Body of pancreas (tissue), 4 donors: ENCODE data around the gene ANO4. TPM values are rescaled to one million over a fixed set of nuclear protein-coding genes. Genes with fewer than 3 reads are reported as not detected.
A peak's percentile ranks its signal among the peaks of the same experiment; 100 is the strongest.

Source experiments
- ATAC-seq: fragments of 150-250 bp; one replicate; pipeline ENCODE4 v1.9.1; 2016
- DNase-seq, 4 donors: peaks; one replicate each; pipeline ENCODE4 v3.0.0-alpha.2; 2019
- H3K27ac ChIP-seq, 4 donors: fragments of 200-600 bp; sonication (generic); 1 replicate in 3 of 4; 2 replicates in 1 of 4; pipeline versions ENCODE4 v1.5.1 to v1.6.1; 2016 to 2019; ENCODE audit warnings: mild to moderate bottlenecking in 1 of 4, mixed read lengths in 1 of 4, moderate library complexity in 1 of 4
- H3K27me3 ChIP-seq, 2 donors: fragments of 200-600 bp; sonication (generic); one replicate each; pipeline ENCODE4 v1.6.0; 2016; ENCODE audit warnings: mild to moderate bottlenecking in 1 of 2
- H3K36me3 ChIP-seq, 2 donors: fragments of 200-600 bp; sonication (generic); replicated peaks in 1 of 2; 2 replicates each; pipeline ENCODE4 v1.5.1; 2016; ENCODE audit warnings: low read depth in 2 of 2; ENCODE audit not compliant: insufficient read depth in 1 of 2
- H3K4me1 ChIP-seq: fragments of 200-600 bp; sonication (generic); one replicate; pipeline ENCODE4 v1.6.0; 2016
- H3K4me3 ChIP-seq, 2 donors: fragments of 200-600 bp; sonication (generic); 1 replicate in 1 of 2; 2 replicates in 1 of 2; pipeline ENCODE4 v1.5.1; 2016 to 2019
- H3K9me3 ChIP-seq, 3 donors: fragments of 200-600 bp; sonication (generic); 1 replicate in 2 of 3; 2 replicates in 1 of 3; pipeline ENCODE4 v1.5.1; 2016
- POLR2A ChIP-seq, 3 donors: fragments of 450-650 bp; IDR thresholded peaks; one replicate each; pipeline ENCODE4 v1.6.1; 2016; ENCODE audit warnings: antibody characterized with exemption in 3 of 3, mild to moderate bottlenecking in 2 of 3
- WGBS, 2 donors: methylation state at CpG; one replicate each; pipeline ENCODE4 v1.1.5; 2017; 5-methylcytosine and 5-hydroxymethylcytosine counted together
- intact Hi-C: fragments of 100-400 bp; cut with DNase I; formaldehyde crosslinking; loops from one replicate; pipeline ENCODE4 v1.15.1; 2023
- total RNA-seq, 2 donors: library from RNA; depleted of rRNA; stranded (reverse); fragments of >200 nt; gene quantifications; one replicate each; pipeline ENCODE4 v1.1.0, GENCODE V29; 2016
- TF ChIP-seq, protein P1 (sequence below), 7 experiments: fragments of 450-650 bp in 4 of 7; fragments of 200-600 bp in 3 of 7; sonication (generic) in 3 of 7; IDR thresholded peaks; one replicate each; pipeline ENCODE4 v1.5.1; 2016 to 2019; ENCODE audit warnings: antibody characterized with exemption in 7 of 7

ANO4 gene
- total RNA-seq, 2 donors from 2014 or later, result 1.6 TPM; not detected in 1

DNA sequence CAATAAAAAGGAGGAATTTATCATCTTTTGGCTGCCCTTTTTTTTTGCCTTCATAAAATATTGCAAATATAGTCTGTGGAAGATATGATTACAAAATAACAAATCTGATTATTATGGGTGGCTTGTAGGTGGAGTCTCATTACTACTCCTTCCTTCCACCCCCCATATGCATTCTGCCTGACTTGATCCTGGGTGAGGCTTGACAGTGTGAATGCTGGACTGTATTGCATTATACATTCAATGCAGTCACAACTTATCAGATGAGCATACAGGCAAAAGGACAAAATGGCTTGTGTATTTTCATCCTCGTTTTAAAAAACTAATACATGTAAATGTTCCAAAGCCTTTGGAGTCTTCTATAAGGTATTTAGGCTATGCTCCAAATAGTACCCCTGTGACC is 186.3 kb downstream of the ANO4 start:
- 32 to 55% methylated on average over 1 of the region's 1 CpG for WGBS, 2 donors
- no peaks in the 10 kb centered on the region for H3K4me1 ChIP-seq
- TF ChIP-seq, protein P1, sequence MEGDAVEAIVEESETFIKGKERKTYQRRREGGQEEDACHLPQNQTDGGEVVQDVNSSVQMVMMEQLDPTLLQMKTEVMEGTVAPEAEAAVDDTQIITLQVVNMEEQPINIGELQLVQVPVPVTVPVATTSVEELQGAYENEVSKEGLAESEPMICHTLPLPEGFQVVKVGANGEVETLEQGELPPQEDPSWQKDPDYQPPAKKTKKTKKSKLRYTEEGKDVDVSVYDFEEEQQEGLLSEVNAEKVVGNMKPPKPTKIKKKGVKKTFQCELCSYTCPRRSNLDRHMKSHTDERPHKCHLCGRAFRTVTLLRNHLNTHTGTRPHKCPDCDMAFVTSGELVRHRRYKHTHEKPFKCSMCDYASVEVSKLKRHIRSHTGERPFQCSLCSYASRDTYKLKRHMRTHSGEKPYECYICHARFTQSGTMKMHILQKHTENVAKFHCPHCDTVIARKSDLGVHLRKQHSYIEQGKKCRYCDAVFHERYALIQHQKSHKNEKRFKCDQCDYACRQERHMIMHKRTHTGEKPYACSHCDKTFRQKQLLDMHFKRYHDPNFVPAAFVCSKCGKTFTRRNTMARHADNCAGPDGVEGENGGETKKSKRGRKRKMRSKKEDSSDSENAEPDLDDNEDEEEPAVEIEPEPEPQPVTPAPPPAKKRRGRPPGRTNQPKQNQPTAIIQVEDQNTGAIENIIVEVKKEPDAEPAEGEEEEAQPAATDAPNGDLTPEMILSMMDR (IDR thresholded peaks at IDR 0.05), result no peak
- no peak for TF ChIP-seq POLR2A (IDR thresholded peaks at IDR 0.05)
- H3K9me3 ChIP-seq, result no peaks in the 10 kb centered on the region
- no peak for ATAC-seq
- H3K27ac ChIP-seq, result no peak overlapping the region
- H3K27me3 ChIP-seq, result no peaks in the 10 kb centered on the region
- H3K36me3 ChIP-seq, result no peaks in the 10 kb centered on the region
- intact Hi-C loops, result no loop called here
- DNase-seq, result no peak
- no peak overlapping the region for H3K4me3 ChIP-seq

DNA sequence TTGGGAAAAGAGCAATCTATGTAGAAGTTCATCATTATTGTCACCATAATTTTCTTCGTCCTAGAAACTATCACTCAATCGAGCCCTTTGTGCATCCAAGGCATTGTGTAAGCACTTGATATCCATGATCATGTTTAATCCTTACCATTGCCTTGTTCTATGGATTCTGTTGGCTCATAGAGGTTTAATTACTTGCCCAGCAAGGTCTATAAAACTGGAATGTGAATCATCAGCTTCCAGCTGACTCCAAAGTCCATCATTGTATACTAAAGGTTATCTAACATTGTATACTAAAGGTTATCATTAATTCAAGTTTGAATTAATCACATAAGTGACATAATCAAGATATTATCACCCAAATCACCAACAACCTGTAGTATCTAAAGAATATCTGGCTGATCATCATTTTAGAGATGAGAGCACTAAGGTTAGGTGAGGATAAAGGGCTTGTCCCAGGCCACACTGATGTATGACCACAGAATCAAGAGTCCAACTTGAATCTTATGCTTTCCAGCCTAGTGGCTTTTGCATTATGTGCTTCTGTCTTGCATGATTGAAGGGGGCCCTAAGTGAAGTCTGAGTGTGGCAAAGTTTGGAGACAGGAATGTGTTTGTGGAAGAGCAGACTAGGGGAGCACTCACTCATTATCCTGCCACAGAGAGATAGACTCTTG is 188.1 kb downstream of the ANO4 start:
- ATAC-seq, result no peak
- intact Hi-C loops, result no loop called here
- DNase-seq, result no peak
- Histone ChIP-seq H3K4me1 (no peaks in the 10 kb centered on the region), H3K27ac (no peak overlapping the region), H3K4me3 (no peak overlapping the region), H3K27me3 (no peaks in the 10 kb centered on the region), H3K36me3 (no peaks in the 10 kb centered on the region), H3K9me3 (no peaks in the 10 kb centered on the region)
- no peak for TF ChIP-seq POLR2A (IDR thresholded peaks at IDR 0.05)
- TF ChIP-seq, protein P1 (IDR thresholded peaks at IDR 0.05), result no peak
- 78 to 86% methylated on average over 2 of the region's 2 CpGs for WGBS, 2 donors

DNA sequence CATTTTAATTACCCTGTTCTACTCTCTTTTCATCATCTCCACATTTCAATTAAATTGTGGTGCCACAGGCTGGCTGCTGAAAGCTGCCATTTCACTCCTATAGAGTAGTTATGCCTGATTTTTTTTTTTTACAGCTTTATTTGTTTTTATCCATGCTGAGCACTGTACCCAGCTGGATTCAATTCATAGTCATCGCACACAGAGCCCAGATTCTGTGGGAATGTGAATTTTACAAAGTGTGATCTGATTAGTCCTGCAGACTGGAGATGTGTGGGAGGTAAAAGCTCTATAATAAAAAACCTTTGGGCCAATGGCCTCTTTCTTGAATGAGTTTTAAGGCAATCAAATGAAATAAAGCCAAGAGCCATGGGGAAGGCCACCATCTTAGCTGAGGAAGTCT is 190.2 kb downstream of the ANO4 start:
- Histone ChIP-seq H3K27me3 (no peaks in the 10 kb centered on the region), H3K27ac (no peak overlapping the region), H3K4me1 (peaks cover 7% of the 10 kb centered on the region), H3K9me3 (no peaks in the 10 kb centered on the region), H3K4me3 (no peak overlapping the region), H3K36me3 (no peaks in the 10 kb centered on the region)
- no peak for DNase-seq
- intact Hi-C loops, result no loop called here
- no peak for ATAC-seq
- no peak for TF ChIP-seq POLR2A (IDR thresholded peaks at IDR 0.05)
- TF ChIP-seq, protein P1 (IDR thresholded peaks at IDR 0.05), result no peak
- WGBS, 2 donors, result 76 to 82% methylated on average over 1 of the region's 1 CpG

DNA sequence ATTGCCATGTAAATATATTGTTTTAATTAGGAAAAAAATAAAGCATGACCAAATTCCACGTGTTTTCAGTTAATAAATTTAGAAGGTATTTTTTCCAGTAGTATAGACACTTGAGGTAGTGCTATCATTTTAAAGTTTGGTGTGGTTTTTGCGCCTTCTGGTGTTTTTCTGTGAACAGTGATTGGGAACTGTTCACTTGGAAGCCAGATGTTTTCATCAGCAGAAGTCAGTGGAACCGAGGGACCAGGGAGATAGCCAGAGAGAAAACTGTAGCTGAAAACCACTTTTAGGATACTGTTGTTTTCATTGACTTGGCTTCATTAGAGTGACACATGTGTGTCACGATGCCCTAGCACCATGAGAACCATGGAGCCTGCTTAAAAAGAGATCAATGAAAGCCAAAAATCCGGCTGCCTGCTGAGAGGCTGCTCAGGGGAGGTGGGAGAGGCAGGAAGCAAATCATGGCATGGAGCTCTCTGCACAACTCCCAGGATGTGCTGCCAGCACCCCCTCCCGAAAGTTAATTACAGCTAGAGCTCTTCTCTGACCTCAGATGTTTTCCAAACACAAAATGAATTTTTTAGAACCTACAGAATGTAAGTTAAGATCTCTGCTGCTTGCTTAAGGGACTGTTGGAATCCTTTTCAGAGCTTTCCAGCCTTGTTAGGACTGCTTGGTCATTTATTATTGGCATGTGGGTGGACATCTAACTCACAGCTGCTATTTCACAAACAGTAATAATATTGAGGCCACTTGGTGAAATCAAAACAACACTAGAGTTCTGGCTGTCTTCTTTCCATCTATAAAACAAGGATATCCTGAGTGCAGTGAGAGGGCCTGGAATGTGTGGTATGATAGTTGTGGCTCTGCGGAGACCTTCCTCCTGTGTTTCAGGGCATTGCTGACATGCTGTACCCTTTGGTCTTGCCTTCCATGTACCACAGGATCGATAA is 192.3 kb downstream of the ANO4 start:
- 62 to 68% methylated on average over 8 of the region's 8 CpGs for WGBS, 2 donors
- intact Hi-C loops, result no loop called here
- Histone ChIP-seq H3K36me3 (no peaks in the 10 kb centered on the region), H3K4me1 (peaks cover 7% of the 10 kb centered on the region), H3K4me3 (no peak overlapping the region), H3K9me3 (no peaks in the 10 kb centered on the region), H3K27ac (no peak overlapping the region), H3K27me3 (no peaks in the 10 kb centered on the region)
- TF ChIP-seq POLR2A (IDR thresholded peaks at IDR 0.05), result no peak
- TF ChIP-seq, protein P1 (IDR thresholded peaks at IDR 0.05), result no peak
- DNase-seq (peak in 1 of 4 donors; percentile 11), ATAC-seq (no peak)
